ENCODE measurements around the gene RP2.

DNA sequence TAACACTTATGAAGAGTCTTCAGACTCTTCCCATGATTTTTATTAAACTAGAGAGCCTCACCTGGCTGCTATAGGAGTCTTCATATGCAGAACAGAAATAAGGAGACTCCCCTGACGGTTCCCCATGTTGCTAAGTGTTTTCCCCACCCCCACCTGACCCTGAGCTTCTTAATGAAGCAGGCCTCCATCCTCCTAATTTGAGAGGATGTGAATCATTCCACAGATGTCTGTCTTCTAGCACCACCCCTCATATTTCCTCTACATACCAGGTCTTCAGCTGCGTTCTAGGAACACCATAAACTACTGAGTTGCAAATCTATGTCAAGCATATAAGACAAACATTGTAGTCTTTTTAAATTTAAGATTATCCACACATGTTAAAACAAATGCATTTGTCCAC, 36.9 kb downstream of the RP2 start:
- TF ChIP-seq POLR2A (IDR thresholded peaks at IDR 0.05), result no peak
- TF ChIP-seq, protein P1, sequence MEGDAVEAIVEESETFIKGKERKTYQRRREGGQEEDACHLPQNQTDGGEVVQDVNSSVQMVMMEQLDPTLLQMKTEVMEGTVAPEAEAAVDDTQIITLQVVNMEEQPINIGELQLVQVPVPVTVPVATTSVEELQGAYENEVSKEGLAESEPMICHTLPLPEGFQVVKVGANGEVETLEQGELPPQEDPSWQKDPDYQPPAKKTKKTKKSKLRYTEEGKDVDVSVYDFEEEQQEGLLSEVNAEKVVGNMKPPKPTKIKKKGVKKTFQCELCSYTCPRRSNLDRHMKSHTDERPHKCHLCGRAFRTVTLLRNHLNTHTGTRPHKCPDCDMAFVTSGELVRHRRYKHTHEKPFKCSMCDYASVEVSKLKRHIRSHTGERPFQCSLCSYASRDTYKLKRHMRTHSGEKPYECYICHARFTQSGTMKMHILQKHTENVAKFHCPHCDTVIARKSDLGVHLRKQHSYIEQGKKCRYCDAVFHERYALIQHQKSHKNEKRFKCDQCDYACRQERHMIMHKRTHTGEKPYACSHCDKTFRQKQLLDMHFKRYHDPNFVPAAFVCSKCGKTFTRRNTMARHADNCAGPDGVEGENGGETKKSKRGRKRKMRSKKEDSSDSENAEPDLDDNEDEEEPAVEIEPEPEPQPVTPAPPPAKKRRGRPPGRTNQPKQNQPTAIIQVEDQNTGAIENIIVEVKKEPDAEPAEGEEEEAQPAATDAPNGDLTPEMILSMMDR (IDR thresholded peaks at IDR 0.05), result no peak
- TF ChIP-seq EP300 (IDR thresholded peaks at IDR 0.05), result no peak
